Spleen (tissue), 7 donors: Measurements from ENCODE around the gene NXPE3.

Experiments used
- CTCF ChIP-seq, 11 experiments: fragments of 200-600 bp in 7 of 11; fragments of 450-650 bp in 4 of 11; sonication (generic) in 4 of 11; IDR thresholded peaks in 8 of 11; conservative IDR thresholded peaks in 3 of 11; 1 replicate in 7 of 11; 2 replicates in 4 of 11; pipeline versions ENCODE4 v1.4.0 to v1.8.0; 2016 to 2021; ENCODE audit warnings: antibody characterized with exemption in 11 of 11, inconsistent platforms in 4 of 11, mild to moderate bottlenecking in 1 of 11
- POLR2A ChIP-seq, 3 donors: fragments of 450-650 bp; IDR thresholded peaks; one replicate each; pipeline ENCODE4 v1.5.1; 2017; ENCODE audit warnings: antibody characterized with exemption in 3 of 3, mild to moderate bottlenecking in 1 of 3
- donor health status: DM: no; HTN: no; CAD: no; lungs with moderate emphysema.
- donor health status: DM: no; HTN: no; CAD: no.
- donor health status: DM: no; HTN: no; CAD: no.

- TF ChIP-seq CTCF (IDR thresholded peaks at IDR 0.05 in 8 of 11, conservative IDR thresholded peaks at IDR 0.05 in 3 of 11) (no peak), POLR2A (IDR thresholded peaks at IDR 0.05) (no peak)
Observed at GRCh38 chr3:101811875-101812274, 32.9 kb downstream of the NXPE3 start.
